Osteoblast (primary cell): ENCODE measurements around the gene AIRE. TPM values are rescaled to one million over a fixed set of nuclear protein-coding genes. Genes with fewer than 3 reads are reported as not detected.

ENCODE experiments used
- DNase-seq: peaks from one replicate; pipeline ENCODE4 v3.0.0; 2011; ENCODE audit warnings: low spot score, mixed read lengths; ENCODE audit not compliant: insufficient read length; ENCODE audit errors: missing footprints
- H2AFZ ChIP-seq: 2 replicates; pipeline ENCODE4 v1.6.0; 2011; ENCODE audit warnings: mild to moderate bottlenecking, low read length
- H3K27ac ChIP-seq: 2 replicates; pipeline ENCODE4 v1.5.1; 2011; ENCODE audit warnings: mild to moderate bottlenecking, low read depth, low read length, moderate library complexity
- H3K27me3 ChIP-seq: 2 replicates; pipeline ENCODE4 v1.6.0; 2012; ENCODE audit warnings: mild to moderate bottlenecking, control low read depth, inconsistent platforms, low read length, moderate library complexity; ENCODE audit not compliant: insufficient read depth
- H3K36me3 ChIP-seq: 2 replicates; pipeline ENCODE4 v1.5.1; 2011; ENCODE audit warnings: mild to moderate bottlenecking, low read length, control low read depth, moderate library complexity; ENCODE audit not compliant: insufficient read depth
- H3K4me1 ChIP-seq: 2 replicates; pipeline ENCODE4 v1.5.1; 2011; ENCODE audit warnings: mild to moderate bottlenecking, low read length, control low read depth, moderate library complexity; ENCODE audit not compliant: insufficient read depth
- H3K4me2 ChIP-seq: 2 replicates; pipeline ENCODE4 v1.6.0; 2011; ENCODE audit warnings: mild to moderate bottlenecking, low read length; ENCODE audit not compliant: insufficient read depth
- H3K4me3 ChIP-seq: fragments of 200-600 bp; sonication (generic); 3 replicates; pipeline ENCODE4 v1.5.1; 2012; ENCODE audit warnings: mild to moderate bottlenecking, low read length, inconsistent platforms; ENCODE audit not compliant: insufficient read depth
- H3K79me2 ChIP-seq: 2 replicates; pipeline ENCODE4 v1.6.0; 2012; ENCODE audit warnings: mild to moderate bottlenecking, low read length, control low read depth, inconsistent platforms; ENCODE audit not compliant: insufficient read depth
- H3K9me3 ChIP-seq: 2 replicates; pipeline ENCODE4 v1.5.1; 2011; ENCODE audit warnings: low read depth, low read length, control low read depth
- H4K20me1 ChIP-seq: 2 replicates; pipeline ENCODE4 v1.6.0; 2012; ENCODE audit warnings: mild to moderate bottlenecking, low read length, control low read depth; ENCODE audit not compliant: insufficient read depth
- CTCF ChIP-seq: IDR thresholded peaks from 2 replicates; pipeline ENCODE4 v1.5.1; 2011; ENCODE audit warnings: mild to moderate bottlenecking, low read depth, low read length, moderate library complexity; ENCODE audit errors: extremely low read depth
- total RNA-seq: library from RNA; depleted of rRNA; stranded (reverse); fragments of >200 nt; gene quantifications from 2 replicates; pipeline ENCODE4 v1.2.3, GENCODE V29; 2012

The AIRE gene
- total RNA-seq, 1 donor, result not detected

- no peak overlapping the region for H3K27ac ChIP-seq
- no peak for DNase-seq
- no peaks in the 10 kb centered on the region for H3K9me3 ChIP-seq
- H3K4me2 ChIP-seq, result no peak overlapping the region
- H3K4me1 ChIP-seq, result peaks cover 6% of the 10 kb centered on the region
- H3K36me3 ChIP-seq, result no peaks in the 10 kb centered on the region
- peaks cover under 1% of the 10 kb centered on the region for H4K20me1 ChIP-seq
- TF ChIP-seq CTCF, result no peak
- H3K27me3 ChIP-seq, result no peaks in the 10 kb centered on the region
- H2AFZ ChIP-seq, result no peak overlapping the region
- H3K4me3 ChIP-seq, result no peak overlapping the region
- H3K79me2 ChIP-seq, result peaks cover 8% of the 10 kb centered on the region
Measured at GRCh38 chr21:44295646-44296045, 10.0 kb downstream of the AIRE start.

GRCh38 chr21:44296103-44296519 is 10.4 kb downstream of the AIRE start:
- no peak for DNase-seq
- no peak overlapping the region for H3K4me2 ChIP-seq
- H3K27me3 ChIP-seq, result no peaks in the 10 kb centered on the region
- H3K9me3 ChIP-seq, result no peaks in the 10 kb centered on the region
- H3K27ac ChIP-seq, result no peak overlapping the region
- H3K79me2 ChIP-seq, result peaks cover 13% of the 10 kb centered on the region
- H3K36me3 ChIP-seq, result no peaks in the 10 kb centered on the region
- H2AFZ ChIP-seq, result no peak overlapping the region
- H3K4me3 ChIP-seq, result no peak overlapping the region
- peaks cover 10% of the 10 kb centered on the region for H3K4me1 ChIP-seq
- TF ChIP-seq CTCF, result no peak
- H4K20me1 ChIP-seq, result peaks cover 5% of the 10 kb centered on the region

DNA sequence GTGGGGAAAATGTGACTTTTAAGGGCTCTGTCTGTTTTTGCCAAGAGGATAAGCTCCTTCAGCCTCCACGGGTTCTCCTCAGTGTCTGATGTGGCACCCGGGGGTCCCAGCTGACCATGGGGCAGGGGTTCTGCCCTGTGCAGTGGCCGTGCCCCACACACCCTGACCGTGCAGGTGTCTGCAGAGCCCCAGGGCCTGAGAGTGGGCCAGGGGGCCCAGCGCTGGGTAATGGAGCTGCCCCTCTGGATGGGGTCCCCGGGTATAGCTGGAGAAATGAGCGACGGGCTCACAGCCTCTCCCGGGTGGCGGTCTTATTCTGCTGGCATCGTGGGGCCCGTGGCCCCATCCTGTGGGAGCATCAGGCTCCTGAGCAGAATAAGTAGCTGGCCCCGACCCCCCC is 11.2 kb downstream of the AIRE start:
- Histone ChIP-seq H3K9me3 (no peaks in the 10 kb centered on the region), H3K4me1 (peaks cover 10% of the 10 kb centered on the region), H4K20me1 (peaks cover 10% of the 10 kb centered on the region), H3K27ac (no peak overlapping the region), H2AFZ (no peak overlapping the region), H3K4me3 (no peak overlapping the region), H3K79me2 (peaks cover 19% of the 10 kb centered on the region), H3K4me2 (no peak overlapping the region), H3K36me3 (no peaks in the 10 kb centered on the region), H3K27me3 (no peaks in the 10 kb centered on the region)
- DNase-seq, result no peak
- TF ChIP-seq CTCF, result no peak

- no peaks in the 10 kb centered on the region for H3K9me3 ChIP-seq
- H3K79me2 ChIP-seq, result peaks cover 23% of the 10 kb centered on the region
- no peaks in the 10 kb centered on the region for H3K27me3 ChIP-seq
- TF ChIP-seq CTCF, result peak; percentile 86
- H3K4me3 ChIP-seq, result no peak overlapping the region
- no peaks in the 10 kb centered on the region for H3K36me3 ChIP-seq
- no peak overlapping the region for H3K27ac ChIP-seq
- peaks cover 10% of the 10 kb centered on the region for H3K4me1 ChIP-seq
- H2AFZ ChIP-seq, result peak overlapping the region; percentile 29
- peaks cover 17% of the 10 kb centered on the region for H4K20me1 ChIP-seq
- H3K4me2 ChIP-seq, result no peak overlapping the region
- DNase-seq, result peak; percentile 100
Measured at GRCh38 chr21:44297525-44298290, 12.0 kb downstream of the AIRE start.
